ENCODE data around the gene BCL10.

The BCL10 gene

DNA sequence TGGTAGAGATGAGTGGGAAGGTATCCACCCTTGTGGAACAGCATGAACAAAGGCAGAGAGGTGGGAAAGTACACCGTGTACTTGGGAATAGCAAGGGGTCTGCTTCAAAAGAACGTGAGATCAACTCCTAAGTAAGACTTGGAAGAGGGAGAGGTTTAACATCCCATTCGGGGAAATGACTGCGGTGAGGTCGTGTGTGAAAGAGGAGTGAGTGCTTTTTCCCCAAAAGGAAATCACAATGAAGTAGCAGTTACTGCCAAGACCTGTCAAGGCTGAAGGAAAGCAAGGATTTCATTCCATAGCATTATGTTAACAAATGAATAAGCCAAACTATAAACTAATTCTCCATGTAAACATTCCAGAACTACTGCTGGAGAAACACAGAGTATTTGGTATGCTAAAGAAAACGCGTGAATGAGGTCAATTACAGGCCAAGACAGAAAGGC is 55.7 kb downstream of the BCL10 start:
- no peak for DNase-seq (ENCODE audit: low read depth)

DNA sequence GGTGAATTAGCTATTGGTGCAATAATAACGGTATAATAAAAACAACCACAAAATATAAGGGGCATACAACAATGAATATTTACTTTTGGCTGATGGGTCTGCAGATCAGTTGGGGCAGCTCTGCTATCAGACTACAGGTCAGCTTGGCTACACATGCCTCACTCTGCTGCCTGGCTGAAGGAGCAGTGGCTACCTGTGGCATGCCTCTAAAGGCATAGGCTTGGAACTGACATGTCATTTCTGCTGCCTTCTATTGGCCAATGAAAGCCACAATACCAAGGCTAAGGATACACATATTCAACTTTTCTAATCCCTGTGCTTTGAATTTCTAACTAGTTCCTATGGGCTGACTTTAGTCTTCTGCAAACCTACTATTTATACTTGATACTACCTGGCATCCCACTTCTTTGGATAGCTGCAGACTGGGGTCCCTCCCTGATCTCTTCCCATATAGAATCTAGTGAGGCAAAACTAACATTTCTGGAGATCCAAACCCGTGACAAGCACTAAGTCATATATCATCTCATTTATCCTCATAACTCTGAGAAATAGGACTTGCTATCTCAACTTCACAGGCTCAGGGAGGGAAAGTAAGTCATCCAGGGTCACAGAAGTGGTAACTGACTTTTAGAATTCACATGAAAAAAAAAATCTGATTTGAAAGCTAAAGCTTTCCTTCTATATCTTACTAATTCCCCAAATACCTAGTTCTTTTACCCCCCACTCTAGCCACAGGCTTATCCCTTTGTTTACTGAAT is 56.4 kb downstream of the BCL10 start:
- DNase-seq (ENCODE audit: low read depth), result no peak

DNA sequence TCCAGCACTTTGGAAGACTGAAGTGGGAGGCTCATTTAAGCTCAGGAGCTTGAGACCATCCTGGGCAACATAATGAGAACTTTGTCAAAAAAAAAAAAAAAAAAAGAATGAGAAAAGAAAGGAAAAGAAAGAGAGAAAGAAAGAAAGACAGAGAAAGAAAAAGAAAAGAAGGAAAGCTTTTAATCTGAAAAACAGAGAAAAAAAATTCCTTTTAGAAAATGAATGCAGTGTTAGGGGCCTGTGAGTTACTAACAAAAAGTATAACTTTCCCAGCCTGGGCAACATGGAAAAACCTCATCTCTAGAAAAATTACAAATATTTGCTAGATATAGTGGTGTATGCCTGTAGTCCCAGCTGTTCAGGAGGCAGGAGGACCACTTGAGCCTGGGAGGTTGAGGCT is 59.7 kb downstream of the BCL10 start:
- no peak for DNase-seq (ENCODE audit: low read depth)

Data from ELR (cell line).